Esophagus muscularis mucosa (tissue), 4 donors: Measurements from ENCODE around the gene BAZ2B. TPM values are rescaled to one million over a fixed set of nuclear protein-coding genes. Genes with fewer than 3 reads are reported as not detected.
"Not testable (repeated sequence)": the region's sequence is repeated elsewhere in the genome, so short reads cannot be mapped to it uniquely, and the experiment has no call there.

Experiments used
- DNase-seq: peaks from one replicate; pipeline ENCODE4 v3.0.0-alpha.2; 2017; ENCODE audit errors: extremely low spot score
- H3K27ac ChIP-seq, 4 donors: fragments of 200-600 bp; sonication (generic); replicated peaks in 1 of 4; 1 replicate in 3 of 4; 2 replicates in 1 of 4; pipeline ENCODE4 v1.5.1; 2016 to 2019; ENCODE audit warnings: mild to moderate bottlenecking in 1 of 4
- H3K27me3 ChIP-seq, 4 donors: fragments of 200-600 bp; sonication (generic); one replicate each; pipeline versions ENCODE4 v1.5.1 to v1.6.0; 2016 to 2019
- H3K36me3 ChIP-seq, 4 donors: fragments of 200-600 bp; sonication (generic); one replicate each; pipeline ENCODE4 v1.5.1; 2016 to 2019
- H3K4me1 ChIP-seq, 4 donors: fragments of 200-600 bp; sonication (generic); one replicate each; pipeline ENCODE4 v1.5.1; 2016 to 2019
- H3K4me3 ChIP-seq, 4 donors: fragments of 200-600 bp; sonication (generic); 1 replicate in 2 of 4; 2 replicates in 2 of 4; pipeline ENCODE4 v1.5.1; 2016 to 2019; ENCODE audit warnings: mild to moderate bottlenecking in 4 of 4, moderate library complexity in 1 of 4
- H3K9me3 ChIP-seq, 4 donors: fragments of 200-600 bp; sonication (generic); 1 replicate in 3 of 4; 2 replicates in 1 of 4; pipeline ENCODE4 v1.5.1; 2016 to 2019
- CTCF ChIP-seq, 3 experiments: fragments of 200-600 bp in 2 of 3; fragments of 450-650 bp in 1 of 3; sonication (generic) in 2 of 3; IDR thresholded peaks; one replicate each; pipeline ENCODE4 v1.5.1; 2017 to 2019; ENCODE audit warnings: antibody characterized with exemption in 3 of 3, mild to moderate bottlenecking in 2 of 3, moderate library complexity in 1 of 3
- EP300 ChIP-seq: sonication (generic); formaldehyde crosslinking; IDR thresholded peaks from one replicate; pipeline ENCODE4 v1.6.1; 2017; ENCODE audit warnings: antibody characterized with exemption
- POLR2A ChIP-seq: fragments of 450-650 bp; IDR thresholded peaks from one replicate; pipeline ENCODE4 v1.6.1; 2017; ENCODE audit warnings: antibody characterized with exemption, moderate library complexity, mild to moderate bottlenecking, low read depth
- POLR2AphosphoS5 ChIP-seq, 2 donors: sonication (generic); formaldehyde crosslinking; IDR thresholded peaks; one replicate each; pipeline ENCODE4 v1.6.1; 2017; ENCODE audit warnings: antibody characterized with exemption in 2 of 2
- WGBS: methylation state at CpG from one replicate; pipeline ENCODE4 v1.1.5; 2018; 5-methylcytosine and 5-hydroxymethylcytosine counted together
- intact Hi-C: fragments of 100-400 bp; cut with DNase I; formaldehyde crosslinking; loops from one replicate; pipeline ENCODE4 v1.15.1; 2023
- total RNA-seq, 4 donors: library from RNA; depleted of rRNA; stranded (reverse); fragments of >200 nt; gene quantifications; one replicate each; pipeline versions ENCODE4 v1.1.0 to v1.2.1, GENCODE V29; 2016

Gene BAZ2B
- total RNA-seq, 4 donors from 2014 or later, result 76.3 to 97.2 (median 91.0) TPM

GRCh38 chr2:159539701-159540100, 76.6 kb downstream of the BAZ2B start:
- no peak for DNase-seq
- peaks cover 5 to 18% (median 8%) of the 10 kb centered on the region in 4 donors for H3K36me3 ChIP-seq
- no peak for TF ChIP-seq EP300
- TF ChIP-seq POLR2AphosphoS5 (IDR thresholded peaks at IDR 0.05), result no peak
- TF ChIP-seq POLR2A, result no peak
- TF ChIP-seq CTCF (IDR thresholded peaks at IDR 0.05), result no peak
- no peaks in the 10 kb centered on the region for H3K4me1 ChIP-seq
- peaks cover 0 to 15% (median 10%) of the 10 kb centered on the region in 4 donors for H3K9me3 ChIP-seq
- intact Hi-C loops, result no loop called here
- no peak overlapping the region for H3K4me3 ChIP-seq
- no peaks in the 10 kb centered on the region for H3K27me3 ChIP-seq
- H3K27ac ChIP-seq, result no peak overlapping the region
- WGBS, result 97% methylated on average over 1 of the region's 1 CpG

GRCh38 chr2:159538801-159539200, 77.5 kb downstream of the BAZ2B start:
- no peaks in the 10 kb centered on the region for H3K27me3 ChIP-seq
- peaks cover 5 to 18% (median 8%) of the 10 kb centered on the region in 4 donors for H3K36me3 ChIP-seq
- peaks cover 0 to 15% (median 10%) of the 10 kb centered on the region in 4 donors for H3K9me3 ChIP-seq
- WGBS, result 98% methylated on average over 3 of the region's 3 CpGs
- no peak overlapping the region for H3K27ac ChIP-seq
- no peak for DNase-seq
- intact Hi-C loops, result no loop called here
- TF ChIP-seq EP300 (no peak), CTCF (IDR thresholded peaks at IDR 0.05) (no peak)
- no peaks in the 10 kb centered on the region for H3K4me1 ChIP-seq
- H3K4me3 ChIP-seq, result no peak overlapping the region

GRCh38 chr2:159535261-159535660, 81.1 kb downstream of the BAZ2B start:
- not testable (repeated sequence) for H3K27ac ChIP-seq
- WGBS, result 97% methylated on average over 4 of the region's 4 CpGs

GRCh38 chr2:159531475-159531874, 84.9 kb downstream of the BAZ2B start:
- H3K4me3 ChIP-seq, result no peak overlapping the region
- WGBS, result 86% methylated on average over 1 of the region's 1 CpG
- TF ChIP-seq POLR2AphosphoS5 (IDR thresholded peaks at IDR 0.05) (no peak), POLR2A (no peak), CTCF (IDR thresholded peaks at IDR 0.05) (no peak), EP300 (no peak)

More at GRCh38 chr2:159535261-159535660, 81.1 kb downstream of the BAZ2B start:
- intact Hi-C loops, H3K36me3 ChIP-seq, H3K4me1 ChIP-seq, H3K9me3 ChIP-seq, H3K4me3 ChIP-seq, DNase-seq, H3K27me3 ChIP-seq: not testable (repeated sequence)

GRCh38 chr2:159526433-159526832, 89.9 kb downstream of the BAZ2B start:
- no peak for TF ChIP-seq POLR2A
- TF ChIP-seq EP300, result no peak
- TF ChIP-seq POLR2AphosphoS5 (IDR thresholded peaks at IDR 0.05), result no peak
- no peak for TF ChIP-seq CTCF (IDR thresholded peaks at IDR 0.05)
- Histone ChIP-seq H3K4me1 (no peaks in the 10 kb centered on the region), H3K36me3 (peaks cover 0 to 8% (median 0%) of the 10 kb centered on the region in 4 donors), H3K9me3 (no peaks in the 10 kb centered on the region), H3K27me3 (no peaks in the 10 kb centered on the region), H3K4me3 (no peak overlapping the region), H3K27ac (no peak overlapping the region)
- no peak for DNase-seq
- 85% methylated on average over 1 of the region's 1 CpG for WGBS
- intact Hi-C loops, result no loop called here

More at GRCh38 chr2:159531475-159531874, 84.9 kb downstream of the BAZ2B start:
- intact Hi-C loops, result no loop called here
- Histone ChIP-seq H3K27ac (no peak overlapping the region), H3K27me3 (no peaks in the 10 kb centered on the region), H3K4me1 (no peaks in the 10 kb centered on the region), H3K9me3 (no peaks in the 10 kb centered on the region), H3K36me3 (peaks cover 0 to 8% (median 0%) of the 10 kb centered on the region in 4 donors)
- DNase-seq, result no peak
